GM12878 (cell line): ENCODE measurements around the gene PHLDA3.

ENCODE experiments used
- CEBPB ChIP-seq, 2 experiments: fragments of 150-350 bp in 1 of 2; IDR thresholded peaks; 2 replicates each; pipeline ENCODE4 v1.6.1; 2012 to 2014; ENCODE audit warnings: low read depth in 2 of 2, low read length in 2 of 2, borderline replicate concordance in 1 of 2, inconsistent platforms in 1 of 2
- CREM ChIP-seq: IDR thresholded peaks from 2 replicates; pipeline ENCODE4 v1.6.1; 2014; ENCODE audit warnings: antibody characterized with exemption, low read depth
- MXI1 ChIP-seq: fragments of 150-350 bp; IDR thresholded peaks from 2 replicates; pipeline ENCODE4 v1.6.1; 2011; ENCODE audit warnings: low read depth, mild to moderate bottlenecking, inconsistent platforms, low read length, improper control_type of control experiment
- USF2 ChIP-seq: IDR thresholded peaks from 2 replicates; pipeline ENCODE4 v1.6.1; 2011; ENCODE audit warnings: low read depth, low read length, improper control_type of control experiment, borderline replicate concordance
- ZBTB11 ChIP-seq: fragments of 450-650 bp; formaldehyde crosslinking; IDR thresholded peaks from 2 replicates; pipeline ENCODE4 v1.5.0; 2022; ENCODE audit warnings: mild to moderate bottlenecking, missing genetic modification characterization

GRCh38 chr1:201429736-201430501 is 39.1 kb downstream of the PHLDA3 start:
- TF ChIP-seq MXI1: no peak
- TF ChIP-seq CEBPB (IDR thresholded peaks at IDR 0.05; ENCODE audit: borderline replicate concordance in 1 of 2, low read depth in 2 of 2, low read length in 2 of 2): no peak
- no peak for TF ChIP-seq ZBTB11 (CRISPR knock-in tag)
- TF ChIP-seq USF2: no peak
- no peak for TF ChIP-seq CREM
